Breast epithelium (tissue), 4 donors: ENCODE data around the gene NFXL1. TPM values are rescaled to one million over a fixed set of nuclear protein-coding genes. Genes with fewer than 3 reads are reported as not detected.

Source experiments
- DNase-seq, 2 donors: peaks; one replicate each; pipeline ENCODE4 v3.0.0-alpha.2; 2019; ENCODE audit warnings: low spot score in 2 of 2
- H3K27ac ChIP-seq, 2 donors: fragments of 200-600 bp; sonication (generic) in 1 of 2; one replicate each; pipeline ENCODE4 v1.5.1; 2016 to 2019; ENCODE audit warnings: mild to moderate bottlenecking in 1 of 2
- H3K27me3 ChIP-seq, 2 donors: fragments of 200-600 bp; sonication (generic) in 1 of 2; one replicate each; pipeline versions ENCODE4 v1.5.1 to v1.6.0; 2017 to 2019; ENCODE audit warnings: control low read depth in 1 of 2, mild to moderate bottlenecking in 1 of 2
- H3K36me3 ChIP-seq: fragments of 200-600 bp; one replicate; pipeline ENCODE4 v1.5.1; 2019
- H3K4me1 ChIP-seq, 2 donors: fragments of 200-600 bp; sonication (generic); one replicate each; pipeline ENCODE4 v1.5.1; 2016 to 2019; ENCODE audit warnings: control low read depth in 1 of 2
- H3K4me3 ChIP-seq, 3 donors: fragments of 200-600 bp; sonication (generic); 1 replicate in 2 of 3; 2 replicates in 1 of 3; pipeline ENCODE4 v1.5.1; 2016 to 2019; ENCODE audit warnings: mild to moderate bottlenecking in 3 of 3, moderate library complexity in 2 of 3
- H3K9me3 ChIP-seq, 2 donors: fragments of 200-600 bp; sonication (generic) in 1 of 2; one replicate each; pipeline ENCODE4 v1.5.1; 2016 to 2019; ENCODE audit warnings: control low read depth in 1 of 2
- CTCF ChIP-seq, 3 donors: fragments of 450-650 bp; IDR thresholded peaks; one replicate each; pipeline ENCODE4 v1.5.1; 2016 to 2017; ENCODE audit warnings: antibody characterized with exemption in 3 of 3, mild to moderate bottlenecking in 3 of 3, moderate library complexity in 3 of 3
- POLR2A ChIP-seq: fragments of 450-650 bp; IDR thresholded peaks from one replicate; pipeline ENCODE4 v1.6.1; 2016; ENCODE audit warnings: antibody characterized with exemption, mild to moderate bottlenecking, moderate library complexity
- POLR2AphosphoS5 ChIP-seq, 3 donors: sonication (generic); formaldehyde crosslinking; IDR thresholded peaks; one replicate each; pipeline ENCODE4 v1.6.1; 2017; ENCODE audit warnings: antibody characterized with exemption in 3 of 3
- intact Hi-C: fragments of 100-400 bp; cut with DNase I; formaldehyde crosslinking; loops from one replicate; pipeline ENCODE4 v1.15.1; 2023; ENCODE audit warnings: low total_unique reads
- total RNA-seq, 3 donors: library from RNA; depleted of rRNA; stranded (reverse); fragments of >200 nt; gene quantifications; one replicate each; pipeline ENCODE4 v1.1.0, GENCODE V29; 2016

Gene NFXL1
- total RNA-seq, 3 donors from 2014 or later: 12.5 to 22.7 (median 20.0) TPM

- H3K36me3 ChIP-seq: no peaks in the 10 kb centered on the region
- H3K27me3 ChIP-seq: no peaks in the 10 kb centered on the region
- H3K4me1 ChIP-seq: peaks cover 0 to 6% of the 10 kb centered on the region in 2 donors
- no peak for DNase-seq
- intact Hi-C loops: no loop called here
- no peak for TF ChIP-seq POLR2AphosphoS5 (IDR thresholded peaks at IDR 0.05)
- TF ChIP-seq CTCF (IDR thresholded peaks at IDR 0.05): no peak
- TF ChIP-seq POLR2A: no peak
- H3K27ac ChIP-seq: peak overlapping the region; percentile 84 to 89
- H3K9me3 ChIP-seq: no peaks in the 10 kb centered on the region
- H3K4me3 ChIP-seq: peak overlapping the region; percentile 75 to 87 (median 86)
Measured at GRCh38 chr4:47914926-47915237, 499 bp upstream of the NFXL1 start.

GRCh38 chr4:47913861-47914219, 543 bp downstream of the NFXL1 start:
- intact Hi-C loops: no loop called here
- H3K4me3 ChIP-seq: peak overlapping the region; percentile 75 to 87 (median 86)
- H3K4me1 ChIP-seq: peaks cover 0 to 6% of the 10 kb centered on the region in 2 donors
- peak overlapping the region; percentile 84 to 89 for H3K27ac ChIP-seq
- DNase-seq: peak in 1 of 2 donors; percentile 21
- H3K27me3 ChIP-seq: no peaks in the 10 kb centered on the region
- TF ChIP-seq POLR2A (no peak), POLR2AphosphoS5 (IDR thresholded peaks at IDR 0.05) (no peak), CTCF (IDR thresholded peaks at IDR 0.05) (no peak)
- no peaks in the 10 kb centered on the region for H3K36me3 ChIP-seq
- no peaks in the 10 kb centered on the region for H3K9me3 ChIP-seq

- Histone ChIP-seq H3K36me3 (no peaks in the 10 kb centered on the region), H3K4me1 (peaks cover 0 to 6% of the 10 kb centered on the region in 2 donors), H3K4me3 (peak overlapping the region; percentile 75 to 87 (median 86)), H3K9me3 (no peaks in the 10 kb centered on the region), H3K27me3 (no peaks in the 10 kb centered on the region), H3K27ac (peak overlapping the region; percentile 84 to 89)
- no peak for DNase-seq
- TF ChIP-seq POLR2AphosphoS5 (IDR thresholded peaks at IDR 0.05) (no peak), POLR2A (no peak), CTCF (IDR thresholded peaks at IDR 0.05) (no peak)
- intact Hi-C loops: no loop called here
Measured at GRCh38 chr4:47913330-47913729, 1.1 kb downstream of the NFXL1 start.

GRCh38 chr4:47907089-47907646, 7.2 kb downstream of the NFXL1 start:
- intact Hi-C loops: no loop called here
- no peaks in the 10 kb centered on the region for H3K4me1 ChIP-seq
- TF ChIP-seq POLR2AphosphoS5 (IDR thresholded peaks at IDR 0.05) (no peak), CTCF (IDR thresholded peaks at IDR 0.05) (no peak), POLR2A (no peak)
- H3K9me3 ChIP-seq: no peaks in the 10 kb centered on the region
- H3K27ac ChIP-seq: no peak overlapping the region
- H3K36me3 ChIP-seq: peaks cover 4% of the 10 kb centered on the region
- H3K4me3 ChIP-seq: no peak overlapping the region
- H3K27me3 ChIP-seq: no peaks in the 10 kb centered on the region
- DNase-seq: no peak

GRCh38 chr4:47899639-47900038, 14.7 kb downstream of the NFXL1 start:
- Histone ChIP-seq H3K27me3 (no peaks in the 10 kb centered on the region), H3K9me3 (no peaks in the 10 kb centered on the region), H3K27ac (no peak overlapping the region), H3K4me3 (no peak overlapping the region), H3K4me1 (no peaks in the 10 kb centered on the region), H3K36me3 (peaks cover 6% of the 10 kb centered on the region)
- intact Hi-C loops: no loop called here
- DNase-seq: no peak
- TF ChIP-seq POLR2A (no peak), CTCF (IDR thresholded peaks at IDR 0.05) (no peak), POLR2AphosphoS5 (IDR thresholded peaks at IDR 0.05) (no peak)
